ENCODE measurements around the gene ARL15.

The ARL15 gene

GRCh38 chr5:54282876-54283275, 27.5 kb downstream of the ARL15 start:
- no peak for DNase-seq (ENCODE audit: low spot score)

- DNase-seq (ENCODE audit: low spot score) = no peak
These were observed 28.2 kb downstream of the ARL15 start for GRCh38 chr5:54281960-54282692.

DNA sequence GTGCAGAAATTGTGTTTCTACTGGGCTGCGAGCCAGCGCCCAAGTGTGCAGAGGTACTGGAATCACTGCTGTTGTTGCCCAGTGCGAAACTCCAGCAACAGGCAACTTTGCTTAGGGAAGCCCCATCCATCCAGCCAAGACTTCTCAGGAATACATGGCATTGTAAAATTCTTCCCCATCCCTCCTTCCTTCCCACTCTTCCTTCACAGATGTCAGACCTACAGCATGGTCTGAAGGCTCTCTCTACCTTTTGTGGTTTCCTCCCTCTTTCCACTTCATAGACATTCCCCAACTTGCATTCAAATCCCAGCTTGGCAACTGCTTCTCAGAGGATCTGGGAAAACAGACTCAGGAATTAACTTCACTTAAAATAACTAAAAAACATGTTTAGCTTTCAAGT, 30.4 kb downstream of the ARL15 start:
- no peak for DNase-seq (ENCODE audit: low spot score)

DNA sequence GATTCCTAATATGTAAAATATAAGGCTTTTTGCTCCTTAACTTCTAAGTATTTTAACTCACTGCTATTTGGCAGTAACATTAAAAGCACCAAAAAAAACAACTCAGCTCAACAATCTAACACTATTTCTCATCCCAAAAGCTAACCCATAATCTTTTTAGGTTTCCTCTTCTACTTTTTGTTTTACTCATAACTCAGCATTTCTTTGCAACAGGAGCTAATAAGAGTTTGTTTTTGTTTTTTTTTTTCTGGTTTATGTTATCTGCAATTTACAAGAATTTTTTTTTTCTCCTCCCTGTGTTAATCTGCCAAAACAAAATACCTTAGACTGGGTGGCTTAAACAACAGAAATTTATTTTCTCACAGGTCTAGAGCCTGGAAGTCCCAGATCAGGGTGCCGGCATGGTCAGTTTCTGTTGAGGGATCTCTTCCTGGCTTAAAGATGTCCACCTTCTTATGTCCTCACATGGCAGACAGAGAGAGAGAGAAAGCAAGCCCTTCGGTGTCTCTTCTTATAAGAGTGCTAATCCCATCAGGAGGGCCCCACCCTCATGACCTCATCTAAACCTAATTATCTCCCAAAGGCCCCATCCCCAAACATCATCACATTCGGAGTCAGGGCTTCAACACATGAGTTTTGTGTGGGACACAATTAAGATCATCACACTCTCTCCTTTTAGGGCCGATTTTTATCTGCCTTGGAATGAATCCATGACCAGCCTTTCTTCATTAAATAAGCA, 31.2 kb downstream of the ARL15 start:
- no peak for DNase-seq (ENCODE audit: low spot score)

GRCh38 chr5:54278036-54278830, 32.1 kb downstream of the ARL15 start:
- DNase-seq (ENCODE audit: low spot score) = no peak

DNA sequence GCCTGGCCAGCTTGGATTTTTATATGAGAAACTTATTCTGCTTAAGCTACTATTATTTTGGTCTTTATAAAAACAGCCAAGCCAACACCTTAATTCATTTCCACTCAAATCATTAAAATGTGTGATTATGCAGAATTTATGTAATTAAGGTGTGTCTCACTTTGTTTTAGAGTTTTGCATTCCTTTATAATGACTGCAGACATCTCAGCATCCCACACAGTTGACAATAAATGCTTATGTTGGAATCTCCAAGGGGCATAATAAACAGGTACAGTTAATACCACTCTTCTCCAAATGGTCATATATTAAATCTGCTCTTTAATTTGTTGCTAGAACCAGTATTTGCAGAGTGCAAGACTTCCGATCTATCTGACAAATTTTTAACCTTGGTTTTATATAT, 34.3 kb downstream of the ARL15 start:
- DNase-seq (ENCODE audit: low spot score) = no peak

DNA sequence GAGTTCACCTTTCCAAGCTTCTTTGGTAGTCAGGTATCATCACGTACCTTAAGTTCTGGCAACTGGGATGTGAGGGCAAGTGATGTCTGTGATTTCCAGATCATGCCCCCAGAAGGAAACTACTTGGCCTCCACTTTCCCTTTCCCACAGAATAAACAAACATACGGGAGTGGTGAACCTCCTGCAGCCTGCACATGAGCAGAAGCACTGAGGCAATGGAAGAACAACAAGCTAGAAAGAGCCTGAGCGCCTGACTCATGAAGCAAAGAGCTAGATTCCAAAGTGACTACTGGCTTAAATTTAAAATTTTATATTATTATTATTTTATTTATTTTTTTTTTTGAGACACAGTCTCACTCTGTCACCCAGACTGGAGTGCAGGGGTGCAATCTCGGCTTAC, 35.0 kb downstream of the ARL15 start:
- no peak for DNase-seq (ENCODE audit: low spot score)

DNA sequence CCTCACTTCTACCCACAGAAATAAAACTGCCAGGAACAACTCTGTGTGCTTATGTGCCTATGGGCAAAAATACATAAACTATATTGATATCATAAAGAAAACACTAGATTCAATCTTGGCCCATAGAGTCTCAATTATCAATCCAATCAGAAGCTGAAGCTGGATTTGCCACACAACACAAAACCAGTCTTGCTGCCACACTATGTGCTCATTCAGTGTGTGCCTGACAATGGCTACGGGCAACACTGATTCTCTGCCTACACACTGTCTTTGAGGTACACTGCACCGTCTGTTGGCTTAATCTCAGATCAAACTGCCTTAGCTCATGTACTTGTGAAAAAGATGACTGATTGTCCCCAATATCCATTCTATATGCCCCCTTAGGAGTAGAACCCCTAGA, 35.4 kb downstream of the ARL15 start:
- DNase-seq (ENCODE audit: low spot score) = no peak

GRCh38 chr5:54273715-54274114, 36.7 kb downstream of the ARL15 start:
- DNase-seq (ENCODE audit: low spot score) = no peak

GRCh38 chr5:54272746-54273145, 37.6 kb downstream of the ARL15 start:
- no peak for DNase-seq (ENCODE audit: low spot score)

DNA sequence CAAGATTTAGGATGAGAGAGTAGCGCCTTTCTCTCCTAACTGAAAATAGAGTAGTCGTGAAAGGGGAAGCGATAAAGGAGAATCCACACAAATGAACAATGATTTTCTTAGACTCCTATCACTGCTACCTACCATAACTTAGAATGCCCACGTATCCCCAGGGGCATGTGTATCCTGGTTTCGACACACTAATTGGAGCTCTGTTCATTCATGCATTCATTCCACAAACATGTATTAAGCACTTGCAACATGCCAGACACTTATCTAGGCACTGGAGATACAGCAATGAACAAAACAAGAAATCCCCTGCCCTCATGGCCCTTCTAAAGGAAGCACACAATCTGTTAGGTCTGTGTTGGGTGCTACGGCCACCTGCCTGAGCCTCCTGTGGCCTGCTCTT, 40.0 kb downstream of the ARL15 start:
- no peak for DNase-seq (ENCODE audit: low spot score)

DNA sequence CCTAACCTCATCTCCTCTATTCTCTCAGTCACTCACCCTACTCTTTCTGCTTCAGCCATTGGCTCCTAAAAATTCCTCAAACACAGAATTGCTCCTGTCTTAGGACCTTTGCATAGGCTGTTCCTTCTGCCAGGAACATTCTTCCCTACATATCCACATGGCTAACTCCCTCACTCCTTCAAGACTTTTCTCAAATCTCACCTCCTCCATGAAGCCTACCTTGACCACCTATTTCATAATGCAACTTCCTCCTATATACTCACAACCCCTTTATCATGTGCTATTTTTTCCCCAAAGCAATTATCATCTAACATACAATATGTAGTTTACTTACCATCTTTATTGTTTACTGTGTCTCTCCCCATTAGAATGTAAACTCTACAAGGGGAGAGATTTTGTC, 45.8 kb downstream of the ARL15 start:
- DNase-seq (ENCODE audit: low spot score) = no peak

DNA sequence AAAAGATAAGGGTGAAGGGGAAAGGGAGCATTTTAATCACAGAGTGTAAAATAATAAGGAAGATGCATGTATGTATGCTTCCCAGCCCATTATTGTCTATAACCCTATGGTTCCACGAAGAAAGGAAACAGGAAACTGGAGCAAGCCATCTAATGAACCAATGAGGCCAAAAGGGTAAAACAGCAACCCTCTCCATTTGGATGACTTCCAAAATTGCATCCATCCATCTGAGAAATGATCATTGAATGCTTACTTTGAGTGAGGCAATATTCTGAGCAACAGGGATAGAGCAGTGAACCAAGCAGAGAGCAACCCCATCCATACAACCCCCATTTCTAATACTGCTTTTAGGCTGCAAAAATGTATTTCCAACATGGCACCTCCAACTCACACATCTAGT, 46.9 kb downstream of the ARL15 start:
- no peak for DNase-seq (ENCODE audit: low spot score)

DNA sequence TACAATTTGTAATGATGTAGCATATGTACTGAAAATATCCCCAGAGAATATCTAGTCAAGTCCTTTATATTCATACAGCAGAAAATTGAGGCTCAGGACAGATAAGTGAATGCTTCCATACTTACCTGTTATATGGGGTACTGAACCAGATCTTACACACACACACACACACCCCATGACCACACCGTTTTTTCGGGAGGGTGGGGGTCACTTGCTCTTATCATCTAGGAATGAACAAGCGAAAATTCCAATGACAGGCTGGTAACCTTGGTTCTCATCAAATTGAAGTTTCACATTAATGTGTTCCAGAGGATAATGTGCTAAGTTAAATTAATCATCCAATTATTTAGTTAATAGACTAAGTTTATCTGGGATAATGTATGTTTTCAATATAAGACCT, 48.8 kb downstream of the ARL15 start:
- no peak for DNase-seq (ENCODE audit: low spot score)

- no peak for DNase-seq (ENCODE audit: low spot score)
These were observed 50.4 kb downstream of the ARL15 start for GRCh38 chr5:54259981-54260380.

GRCh38 chr5:54259090-54259489, 51.3 kb downstream of the ARL15 start:
- no peak for DNase-seq (ENCODE audit: low spot score)

- no peak for DNase-seq (ENCODE audit: low spot score)
These were observed 52.8 kb downstream of the ARL15 start for GRCh38 chr5:54257366-54258118.

DNA sequence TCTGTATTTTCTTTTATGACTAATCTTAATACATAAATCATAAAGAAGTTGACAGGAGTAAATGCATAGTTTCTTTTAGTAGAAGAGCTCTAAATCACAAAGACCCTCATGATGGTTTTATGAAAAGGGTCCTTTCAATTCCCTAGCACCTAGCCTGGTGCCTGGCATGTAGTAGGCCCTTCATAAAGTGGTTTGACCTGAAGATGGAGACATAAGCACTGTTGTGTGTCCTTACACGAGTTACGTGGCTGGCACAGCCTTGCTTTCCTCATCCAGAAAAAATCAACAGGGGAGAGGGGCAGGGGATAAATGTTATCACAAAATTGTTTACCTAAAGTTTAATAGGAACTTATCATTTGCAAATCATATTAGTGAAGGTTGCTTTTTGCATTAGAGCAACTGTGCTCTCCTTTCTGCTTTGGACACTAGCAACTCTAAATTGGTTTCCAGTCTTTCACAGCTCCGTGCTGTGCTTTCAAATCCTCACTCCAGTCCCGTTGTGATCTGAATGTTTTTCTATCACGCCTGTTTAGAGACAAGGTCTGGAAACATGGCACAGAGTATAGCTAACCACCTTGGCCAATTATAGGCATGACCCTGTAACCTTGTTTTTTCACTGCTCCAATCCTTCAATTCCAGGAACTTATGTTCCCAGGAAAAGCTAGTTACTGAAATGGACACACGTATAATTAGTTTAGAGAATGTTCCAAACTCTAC, 55.7 kb downstream of the ARL15 start:
- no peak for DNase-seq (ENCODE audit: low spot score)

GRCh38 chr5:54251981-54252380, 58.4 kb downstream of the ARL15 start:
- DNase-seq (ENCODE audit: low spot score) = no peak

DNA sequence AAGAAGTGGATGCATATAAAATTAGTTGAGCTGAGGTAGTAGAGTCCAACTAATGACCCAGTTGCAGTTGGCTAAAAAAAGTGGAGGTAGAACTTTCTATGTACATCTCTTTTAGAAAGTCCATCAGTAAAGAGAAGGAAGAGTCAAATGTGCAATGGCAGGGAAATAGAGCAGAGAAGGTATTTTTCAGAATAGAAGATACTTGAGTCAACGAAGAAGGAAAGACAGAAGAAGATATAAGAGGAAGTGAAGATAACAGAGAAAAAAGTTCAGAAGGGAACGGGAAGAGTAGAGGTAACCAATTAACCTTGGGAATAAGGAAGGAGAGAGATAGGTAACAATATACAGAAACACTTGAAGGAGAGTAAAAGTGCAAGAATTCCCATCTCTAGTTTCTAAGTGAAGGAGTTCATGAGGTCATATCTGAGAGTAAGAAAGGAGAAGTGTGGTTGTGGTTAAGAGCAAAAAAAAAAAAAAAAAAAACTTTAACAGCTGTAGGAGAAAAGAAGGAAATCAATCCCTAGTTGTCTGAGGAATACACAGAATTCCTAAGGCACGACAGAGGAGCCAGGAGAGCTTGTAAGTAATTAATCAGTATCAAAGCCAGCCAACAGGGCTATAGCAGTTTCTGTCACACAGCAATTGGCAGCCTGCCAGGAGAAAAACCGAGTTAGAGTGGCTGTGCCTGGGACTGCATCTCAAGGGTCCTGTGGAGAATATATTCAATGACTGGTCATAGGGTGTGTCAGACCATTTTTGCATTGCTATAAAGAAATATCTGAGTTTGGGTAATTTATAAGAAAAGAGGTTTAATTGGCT, 61.0 kb downstream of the ARL15 start:
- DNase-seq (ENCODE audit: low spot score) = peak; percentile 17

- DNase-seq (ENCODE audit: low spot score) = no peak
These were observed 63.1 kb downstream of the ARL15 start for GRCh38 chr5:54247226-54247625.

Data from iPS-NIHi11 (cell line).